GM12874 (cell line): ENCODE results near the gene SNRPE.

Source experiments
- CTCF ChIP-seq: IDR thresholded peaks from 2 replicates; pipeline ENCODE4 v1.5.1; 2011; ENCODE audit warnings: low read depth, mild to moderate bottlenecking, control low read depth, low read length, moderate library complexity; ENCODE audit not compliant: insufficient read depth

Gene SNRPE

GRCh38 chr1:203860396-203861025 is 888 bp upstream of the SNRPE start:
- no peak for TF ChIP-seq CTCF

- no peak for TF ChIP-seq CTCF
Measured at GRCh38 chr1:203867802-203868201, 6.4 kb downstream of the SNRPE start.

- TF ChIP-seq CTCF: no peak
Measured at GRCh38 chr1:203870245-203870644, 8.8 kb downstream of the SNRPE start.

GRCh38 chr1:203871114-203871880 is 9.9 kb downstream of the SNRPE start:
- peak; percentile 43 for TF ChIP-seq CTCF

- TF ChIP-seq CTCF: no peak
Measured at GRCh38 chr1:203873094-203873493, 11.7 kb downstream of the SNRPE start.

GRCh38 chr1:203878422-203878821 is 17.0 kb downstream of the SNRPE start:
- no peak for TF ChIP-seq CTCF

GRCh38 chr1:203880606-203881005 is 19.2 kb downstream of the SNRPE start:
- no peak for TF ChIP-seq CTCF
